Measurements from ENCODE around the gene TIMM29.

The TIMM29 gene

DNA sequence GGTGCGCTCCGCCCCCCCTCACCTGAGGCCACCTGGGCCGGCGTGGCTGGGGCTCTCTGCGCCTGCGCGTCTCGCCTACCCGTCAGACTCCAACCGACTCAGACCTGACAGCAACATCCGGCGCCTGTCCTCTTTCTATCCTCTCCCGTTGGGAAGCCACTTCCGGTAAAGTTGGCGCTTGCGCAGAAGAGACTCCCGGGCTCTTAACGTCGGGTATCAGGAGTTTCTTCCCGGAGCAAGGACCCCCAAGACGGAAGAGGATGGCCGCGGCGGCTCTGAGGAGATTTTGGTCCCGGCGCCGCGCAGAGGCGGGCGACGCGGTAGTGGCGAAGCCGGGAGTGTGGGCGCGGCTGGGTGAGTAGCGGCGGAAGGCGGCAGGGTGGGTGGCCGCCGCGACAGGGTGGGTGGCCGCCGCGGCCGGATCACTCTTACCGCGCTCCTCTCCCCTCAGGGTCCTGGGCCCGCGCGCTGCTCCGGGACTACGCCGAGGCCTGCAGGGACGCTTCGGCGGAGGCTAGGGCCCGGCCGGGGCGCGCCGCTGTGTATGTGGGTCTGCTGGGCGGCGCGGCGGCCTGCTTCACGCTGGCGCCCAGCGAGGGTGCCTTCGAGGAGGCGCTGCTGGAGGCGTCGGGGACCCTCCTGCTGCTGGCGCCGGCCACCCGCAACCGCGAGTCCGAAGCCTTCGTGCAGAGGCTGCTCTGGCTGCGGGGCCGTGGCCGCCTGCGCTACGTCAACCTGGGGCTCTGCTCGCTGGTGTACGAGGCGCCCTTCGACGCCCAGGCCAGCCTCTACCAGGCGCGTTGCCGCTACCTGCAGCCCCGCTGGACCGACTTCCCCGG is at the start of gene TIMM29, which contains the start of gene YIPF2:
TIMM29 (plus strand) TSS at position 249 of the 839 bp plus-strand sequence; CDS start at position 261, 12 bp downstream.
YIPF2 (minus strand) TSS at position 77 of the 839 bp plus-strand sequence. CDS start 229 bp downstream, outside the sequence.
- Mint-ChIP-seq H3K27ac (peak within 1 kb of the TSS; percentile 94), H3K36me3 (peaks cover 24 to 28% of the 10 kb centered on the region in 2 donors), H3K4me3 (peak within 1 kb of the TSS; percentile 95 to 99), H3K4me1 (peaks cover 18% of the 10 kb centered on the region in 2 donors), H3K9me3 (no peaks in the 10 kb centered on the region), H3K27me3 (no peaks in the 10 kb centered on the region)
- ATAC-seq (replicated peaks) = peak; percentile 91 to 95
- DNase-seq = peak; percentile 94

DNA sequence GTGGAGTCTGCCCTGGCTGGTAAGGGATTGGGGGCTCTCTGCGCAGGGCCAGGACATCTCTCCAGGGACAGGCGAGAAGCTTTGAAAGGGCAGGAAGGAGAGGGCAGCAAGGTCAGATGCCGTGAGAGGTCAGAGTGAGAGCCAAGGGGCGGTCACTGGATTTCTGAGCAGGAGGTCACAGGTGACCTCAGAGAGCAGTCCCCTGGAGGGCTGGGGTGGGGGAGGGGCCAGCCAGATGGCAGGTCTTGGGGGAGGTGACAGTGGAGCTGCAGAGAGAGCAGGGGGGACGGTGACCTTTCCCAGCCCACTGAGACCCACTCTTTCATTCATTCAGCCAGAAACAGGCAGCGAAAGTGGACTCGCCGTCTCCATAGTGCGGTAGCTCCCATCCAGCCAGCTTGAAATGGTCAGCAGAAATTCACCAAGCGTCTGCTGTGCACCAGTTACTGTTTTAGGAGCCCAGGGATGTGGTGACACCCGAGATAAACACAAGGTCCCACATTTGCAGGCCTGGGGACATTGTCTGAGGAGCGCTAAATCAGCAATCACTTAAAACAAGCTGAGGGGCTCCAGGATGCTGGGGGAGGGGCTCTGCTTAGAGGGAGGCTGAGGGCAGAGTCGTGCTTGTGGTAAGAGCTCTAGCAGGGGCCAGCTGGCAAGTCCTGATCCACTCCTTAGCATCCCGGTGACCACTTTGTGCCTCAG is 47.1 kb upstream of the TIMM29 start:
- H3K36me3 Mint-ChIP-seq = peaks cover 9 to 28% of the 10 kb centered on the region in 2 donors
- H3K27ac Mint-ChIP-seq = peak overlapping the region; percentile 31

DNA sequence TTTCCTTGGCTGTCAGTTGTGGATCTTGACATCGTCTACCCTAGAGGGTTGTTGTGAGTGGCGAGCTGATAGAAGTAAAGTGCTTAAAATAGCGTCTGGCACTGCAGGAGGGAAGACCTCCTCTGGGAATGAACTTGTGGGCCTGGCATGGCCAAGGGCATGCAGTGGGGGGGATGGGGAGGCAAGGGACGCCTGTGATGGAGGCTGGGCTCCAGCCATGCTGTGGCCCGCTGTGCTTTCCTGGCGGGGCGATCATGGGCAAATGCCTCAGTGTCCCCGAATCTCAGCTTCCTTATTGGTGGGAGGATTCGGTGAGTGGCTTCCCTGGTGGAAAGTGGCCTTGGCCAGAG is 46.5 kb upstream of the TIMM29 start:
- H3K4me3 Mint-ChIP-seq = no peak overlapping the region
- no peak overlapping the region for H3K27ac Mint-ChIP-seq
- no peaks in the 10 kb centered on the region for H3K27me3 Mint-ChIP-seq
- H3K4me1 Mint-ChIP-seq = peaks cover 25 to 40% of the 10 kb centered on the region in 2 donors
- DNase-seq = no peak
- ATAC-seq (replicated peaks) = no peak
- peaks cover 9 to 26% of the 10 kb centered on the region in 2 donors for H3K36me3 Mint-ChIP-seq
- H3K9me3 Mint-ChIP-seq = peaks cover 0 to 4% of the 10 kb centered on the region in 2 donors

More for the DNA sequence above, 47.1 kb upstream of the TIMM29 start:
- Mint-ChIP-seq H3K4me1 (peaks cover 29 to 42% of the 10 kb centered on the region in 2 donors), H3K27me3 (no peaks in the 10 kb centered on the region), H3K4me3 (no peak overlapping the region), H3K9me3 (peaks cover 0 to 4% of the 10 kb centered on the region in 2 donors)
- no peak for DNase-seq
- no peak for ATAC-seq (replicated peaks)

DNA sequence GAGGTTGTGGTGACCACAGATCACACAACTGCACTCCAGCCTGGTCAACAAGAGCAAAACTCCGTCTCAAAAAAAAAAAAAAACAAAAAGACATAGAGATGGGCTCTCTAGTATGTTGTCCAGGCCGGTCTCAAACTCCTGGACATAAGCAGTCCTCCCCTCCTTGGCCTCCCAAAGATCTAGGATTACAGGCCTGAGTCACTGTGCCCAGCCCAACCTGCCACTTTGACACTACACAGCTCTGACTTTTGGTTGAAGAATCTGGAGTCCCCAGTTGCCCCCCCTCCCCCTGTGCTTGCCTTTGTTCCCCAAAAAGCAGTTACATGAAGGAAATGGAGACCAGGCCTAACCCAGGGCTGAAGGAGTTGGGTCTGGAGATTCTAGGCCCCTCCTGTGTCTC is 44.3 kb upstream of the TIMM29 start:
- no peak overlapping the region for H3K27ac Mint-ChIP-seq
- H3K4me3 Mint-ChIP-seq = no peak overlapping the region
- no peak for ATAC-seq (replicated peaks)
- H3K27me3 Mint-ChIP-seq = no peaks in the 10 kb centered on the region
- DNase-seq = no peak
- peaks cover 11 to 23% of the 10 kb centered on the region in 2 donors for H3K36me3 Mint-ChIP-seq
- H3K9me3 Mint-ChIP-seq = peaks cover 0 to under 1% of the 10 kb centered on the region in 2 donors
- H3K4me1 Mint-ChIP-seq = peaks cover 17 to 38% of the 10 kb centered on the region in 2 donors

DNA sequence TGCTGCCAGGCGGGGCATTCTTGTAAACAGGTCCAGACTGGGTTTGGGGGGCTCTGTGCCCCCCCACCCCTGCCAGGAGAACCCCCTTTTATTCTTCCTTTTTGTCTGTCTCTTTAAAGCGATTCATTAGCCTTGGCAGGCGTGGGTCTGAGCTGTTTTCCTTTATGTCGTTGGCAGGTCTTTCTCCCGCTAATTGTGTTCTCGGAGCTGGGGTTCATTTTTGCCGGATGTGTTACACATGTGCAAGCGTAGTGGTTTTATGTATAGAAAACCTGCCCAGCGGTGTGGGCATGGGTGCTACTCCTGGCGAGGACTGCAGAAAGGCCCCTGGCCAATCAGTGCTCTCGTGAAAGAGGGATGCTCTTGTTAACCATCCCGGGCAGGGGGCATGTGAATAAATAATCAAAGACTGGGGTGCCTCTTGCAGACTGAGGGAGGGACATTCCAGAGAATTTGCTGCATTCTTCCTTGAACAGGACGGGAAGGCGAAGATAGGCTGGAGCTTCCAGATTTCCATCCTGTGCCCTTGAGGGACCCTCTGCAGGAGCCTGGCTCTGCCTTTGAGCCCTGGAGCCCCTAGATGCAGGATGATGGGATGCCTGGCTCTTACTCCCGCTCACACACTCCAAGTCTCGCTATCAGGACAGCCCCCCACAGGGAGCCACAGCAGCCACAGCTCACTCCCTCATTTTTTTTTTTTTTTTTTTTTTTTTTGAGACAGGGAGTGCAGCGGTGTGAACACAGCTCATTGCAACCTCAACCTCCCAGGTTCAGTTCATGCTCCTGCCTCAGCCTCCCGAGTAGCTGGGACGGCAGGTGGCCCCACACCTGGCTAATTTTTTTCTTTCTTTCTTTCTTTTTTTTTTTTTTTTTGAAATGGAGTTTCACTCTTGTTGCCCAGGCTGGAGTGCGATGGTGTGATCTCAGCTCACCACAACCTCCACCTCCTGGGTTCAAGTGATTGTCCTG is 43.1 kb upstream of the TIMM29 start:
- Mint-ChIP-seq H3K27me3 (no peaks in the 10 kb centered on the region), H3K4me3 (no peak overlapping the region), H3K9me3 (no peaks in the 10 kb centered on the region), H3K36me3 (peaks cover 8 to 21% of the 10 kb centered on the region in 2 donors), H3K4me1 (peaks cover 16 to 34% of the 10 kb centered on the region in 2 donors), H3K27ac (peak overlapping the region; percentile 69)
- ATAC-seq (replicated peaks) (no peak), DNase-seq (no peak)

DNA sequence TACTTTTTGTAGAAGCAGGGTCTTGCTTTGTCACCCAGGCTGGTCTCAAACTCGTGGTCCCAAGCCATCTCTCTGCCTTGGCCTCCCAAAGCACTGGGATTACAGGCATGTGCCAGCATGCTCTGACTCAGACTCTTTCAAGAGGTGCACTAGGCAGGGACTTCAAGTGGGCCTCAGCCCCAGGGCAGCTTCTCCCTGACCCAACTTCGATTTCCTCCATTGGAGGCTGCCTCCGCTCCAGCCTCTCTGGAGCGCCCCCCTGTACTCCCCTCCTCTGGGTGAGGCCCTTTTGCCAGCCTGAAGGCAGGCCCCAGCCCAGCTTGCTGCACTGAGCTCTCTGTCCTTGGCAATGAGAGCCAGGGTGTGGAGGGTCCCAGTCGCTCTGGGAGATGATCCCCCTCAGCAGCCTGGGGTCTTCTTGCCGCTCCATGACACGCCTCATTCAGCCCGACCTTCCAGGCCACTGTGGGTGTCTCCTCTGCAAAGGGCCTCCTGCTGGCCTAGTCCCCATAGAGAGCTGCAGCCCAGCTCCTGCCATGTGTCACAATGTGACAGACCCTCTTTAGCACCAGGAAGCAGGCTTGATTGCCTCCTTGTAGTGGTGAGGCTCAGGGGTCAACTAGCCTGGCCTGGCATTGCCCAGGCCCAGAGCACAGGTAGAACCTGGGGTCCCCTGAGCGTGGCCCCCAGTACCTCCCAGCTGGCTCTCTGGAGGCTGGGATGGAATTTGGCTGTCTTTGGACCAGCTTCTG is 40.8 kb upstream of the TIMM29 start:
- H3K4me1 Mint-ChIP-seq = peaks cover 13 to 29% of the 10 kb centered on the region in 2 donors
- peaks cover 3 to 18% of the 10 kb centered on the region in 2 donors for H3K36me3 Mint-ChIP-seq
- no peaks in the 10 kb centered on the region for H3K27me3 Mint-ChIP-seq
- DNase-seq = no peak
- ATAC-seq (replicated peaks) = no peak
- H3K27ac Mint-ChIP-seq = peak overlapping the region; percentile 56
- no peak overlapping the region for H3K4me3 Mint-ChIP-seq
- H3K9me3 Mint-ChIP-seq = no peaks in the 10 kb centered on the region

- ATAC-seq (replicated peaks) = peak; percentile 46 to 57
These were observed 40.2 kb upstream of the TIMM29 start for GRCh38 chr19:10888421-10888866.

GRCh38 chr19:10889880-10890279 is 38.7 kb upstream of the TIMM29 start:
- Mint-ChIP-seq H3K27me3 (no peaks in the 10 kb centered on the region), H3K9me3 (no peaks in the 10 kb centered on the region), H3K4me3 (no peak overlapping the region), H3K4me1 (peaks cover 13 to 35% of the 10 kb centered on the region in 2 donors), H3K36me3 (peaks cover 7 to 22% of the 10 kb centered on the region in 2 donors), H3K27ac (no peak overlapping the region)
- ATAC-seq (replicated peaks) (no peak), DNase-seq (no peak)

More at GRCh38 chr19:10888421-10888866, 40.2 kb upstream of the TIMM29 start:
- H3K36me3 Mint-ChIP-seq = peaks cover 3 to 18% of the 10 kb centered on the region in 2 donors
- no peak overlapping the region for H3K4me3 Mint-ChIP-seq
- no peaks in the 10 kb centered on the region for H3K27me3 Mint-ChIP-seq
- H3K4me1 Mint-ChIP-seq = peaks cover 11 to 29% of the 10 kb centered on the region in 2 donors
- DNase-seq = no peak
- no peaks in the 10 kb centered on the region for H3K9me3 Mint-ChIP-seq
- no peak overlapping the region for H3K27ac Mint-ChIP-seq

DNA sequence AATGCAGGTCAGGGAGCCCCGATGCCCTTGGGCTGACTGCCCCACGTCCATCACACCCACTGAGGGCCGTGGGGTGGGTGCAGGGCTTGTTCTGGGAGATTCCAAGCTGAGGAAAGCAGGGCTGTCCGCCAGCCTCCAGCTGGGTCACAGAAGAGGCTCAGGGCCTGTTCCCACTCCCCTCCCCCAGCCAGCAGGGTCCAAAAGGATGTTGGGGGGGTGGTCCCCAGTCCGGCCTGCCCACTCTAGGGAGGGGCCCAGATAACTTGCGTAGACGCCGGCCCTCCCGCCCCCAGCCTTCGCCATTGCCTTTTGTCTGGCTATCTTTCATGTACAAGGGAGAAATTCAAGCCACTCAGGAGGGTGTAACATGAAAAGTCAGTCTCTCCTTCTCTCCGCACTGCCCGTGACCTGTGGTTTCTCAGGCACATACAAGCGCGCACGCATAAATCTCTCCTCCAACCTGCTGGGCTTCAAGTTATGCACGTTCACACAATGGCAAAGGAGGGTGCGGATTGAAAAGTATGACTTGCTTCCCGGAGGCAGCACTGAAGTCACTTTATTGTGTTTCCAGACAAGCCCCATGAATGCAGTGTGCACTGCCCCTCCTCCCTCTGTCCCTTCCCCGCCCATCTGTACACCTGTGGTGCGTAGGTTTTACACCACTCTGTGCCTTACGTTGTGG is 37.1 kb upstream of the TIMM29 start:
- H3K36me3 Mint-ChIP-seq = peaks cover 8 to 20% of the 10 kb centered on the region in 2 donors
- ATAC-seq (replicated peaks) = no peak
- H3K27ac Mint-ChIP-seq = no peak overlapping the region
- H3K4me3 Mint-ChIP-seq = no peak overlapping the region
- no peaks in the 10 kb centered on the region for H3K27me3 Mint-ChIP-seq
- DNase-seq = no peak
- H3K9me3 Mint-ChIP-seq = no peaks in the 10 kb centered on the region
- peaks cover 14 to 37% of the 10 kb centered on the region in 2 donors for H3K4me1 Mint-ChIP-seq

- Mint-ChIP-seq H3K4me1 (peaks cover 14 to 40% of the 10 kb centered on the region in 2 donors), H3K36me3 (peaks cover 8 to 22% of the 10 kb centered on the region in 2 donors), H3K4me3 (no peak overlapping the region), H3K9me3 (no peaks in the 10 kb centered on the region), H3K27ac (no peak overlapping the region), H3K27me3 (no peaks in the 10 kb centered on the region)
- no peak for DNase-seq
- no peak for ATAC-seq (replicated peaks)
These were observed 36.4 kb upstream of the TIMM29 start for GRCh38 chr19:10892256-10892655.

GRCh38 chr19:10894911-10895213 is 33.7 kb upstream of the TIMM29 start:
- DNase-seq (no peak), ATAC-seq (replicated peaks) (no peak)
- Mint-ChIP-seq H3K36me3 (peaks cover 5 to 28% of the 10 kb centered on the region in 2 donors), H3K27ac (no peak overlapping the region), H3K27me3 (no peaks in the 10 kb centered on the region), H3K9me3 (no peaks in the 10 kb centered on the region), H3K4me1 (peaks cover 12 to 34% of the 10 kb centered on the region in 2 donors), H3K4me3 (no peak overlapping the region)

- no peak for DNase-seq
- Mint-ChIP-seq H3K9me3 (no peaks in the 10 kb centered on the region), H3K27me3 (no peaks in the 10 kb centered on the region), H3K36me3 (peaks cover 5 to 28% of the 10 kb centered on the region in 2 donors), H3K27ac (no peak overlapping the region), H3K4me1 (peaks cover 12 to 38% of the 10 kb centered on the region in 2 donors), H3K4me3 (peak overlapping the region in 1 of 2 donors; percentile 52)
- no peak for ATAC-seq (replicated peaks)
These were observed 33.2 kb upstream of the TIMM29 start for GRCh38 chr19:10895363-10895762.

DNA sequence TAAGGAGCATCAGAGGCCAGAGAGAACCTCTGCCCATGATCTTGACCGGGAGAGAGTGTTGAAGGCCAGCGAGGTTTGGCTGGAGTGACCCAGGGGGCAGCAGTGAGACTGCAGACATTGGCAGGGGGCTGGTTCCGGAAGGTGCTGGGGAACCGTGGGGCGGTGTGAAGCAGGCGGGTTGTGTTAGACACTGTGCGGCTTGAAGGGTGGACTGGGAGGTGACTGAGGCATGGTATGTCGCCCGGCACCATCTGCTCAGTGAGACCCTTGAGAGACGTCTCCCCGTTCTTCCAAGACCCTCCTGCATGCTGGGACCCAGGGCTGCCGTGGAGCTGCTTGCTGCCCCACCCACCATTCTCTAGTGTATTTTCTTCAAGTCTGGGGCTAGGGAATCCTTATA is 32.7 kb upstream of the TIMM29 start:
- ATAC-seq (replicated peaks) (no peak), DNase-seq (no peak)
- H3K27me3 Mint-ChIP-seq = no peaks in the 10 kb centered on the region
- no peak overlapping the region for H3K4me3 Mint-ChIP-seq
- no peak overlapping the region for H3K27ac Mint-ChIP-seq
- H3K9me3 Mint-ChIP-seq = no peaks in the 10 kb centered on the region
- peaks cover 5 to 28% of the 10 kb centered on the region in 2 donors for H3K36me3 Mint-ChIP-seq
- peaks cover 12 to 38% of the 10 kb centered on the region in 2 donors for H3K4me1 Mint-ChIP-seq
